ENCODE data around the gene ENAM.
"Not testable (repeated sequence)": the region's sequence is repeated elsewhere in the genome, so short reads cannot be mapped to it uniquely, and the experiment has no call there.

The ENAM gene

GRCh38 chr4:70627620-70628019, 924 bp upstream of the ENAM start:
- no peak for DNase-seq

GRCh38 chr4:70629469-70630090, 1.0 kb downstream of the ENAM start:
- no peak for DNase-seq

GRCh38 chr4:70630162-70630561, 1.6 kb downstream of the ENAM start:
- DNase-seq, result no peak

GRCh38 chr4:70632028-70632427, 3.5 kb downstream of the ENAM start:
- no peak for DNase-seq

GRCh38 chr4:70634482-70634881, 5.9 kb downstream of the ENAM start:
- no peak for DNase-seq

DNA sequence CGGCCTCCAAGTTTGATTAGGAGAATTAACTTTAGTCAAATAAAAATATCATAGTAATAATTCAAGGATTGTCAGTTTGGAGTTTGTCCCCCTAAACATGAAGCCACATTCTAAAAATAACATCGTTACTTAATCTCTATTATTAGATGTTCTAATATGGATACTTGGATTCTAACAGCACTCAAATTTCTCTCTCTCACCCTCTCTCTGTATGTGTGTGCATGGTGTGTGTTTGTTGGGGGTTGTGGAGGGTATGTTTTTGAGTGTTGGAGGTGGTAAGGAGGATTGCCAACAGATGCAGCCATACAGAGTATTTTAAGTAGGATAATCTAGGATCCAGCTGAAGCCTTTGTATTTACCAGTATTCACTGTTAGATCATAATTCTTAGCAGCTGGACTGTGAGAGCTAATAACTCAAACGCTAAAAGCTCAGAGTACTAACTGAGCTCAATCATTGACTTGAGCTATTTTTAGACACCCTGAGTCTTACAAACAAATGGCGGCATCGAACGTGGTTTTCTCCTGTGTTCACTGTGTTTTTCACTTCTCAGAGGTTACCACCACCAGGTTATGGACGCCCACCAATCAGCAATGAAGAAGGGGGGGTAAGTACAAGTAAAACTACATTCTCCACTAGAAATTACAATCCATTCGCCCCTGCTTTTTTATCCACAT, 8.8 kb downstream of the ENAM start:
- peak; percentile 25 for DNase-seq

GRCh38 chr4:70640192-70640591, 11.6 kb downstream of the ENAM start:
- no peak for DNase-seq

GRCh38 chr4:70650741-70651140, 22.2 kb downstream of the ENAM start:
- not testable (repeated sequence) for DNase-seq

DNA sequence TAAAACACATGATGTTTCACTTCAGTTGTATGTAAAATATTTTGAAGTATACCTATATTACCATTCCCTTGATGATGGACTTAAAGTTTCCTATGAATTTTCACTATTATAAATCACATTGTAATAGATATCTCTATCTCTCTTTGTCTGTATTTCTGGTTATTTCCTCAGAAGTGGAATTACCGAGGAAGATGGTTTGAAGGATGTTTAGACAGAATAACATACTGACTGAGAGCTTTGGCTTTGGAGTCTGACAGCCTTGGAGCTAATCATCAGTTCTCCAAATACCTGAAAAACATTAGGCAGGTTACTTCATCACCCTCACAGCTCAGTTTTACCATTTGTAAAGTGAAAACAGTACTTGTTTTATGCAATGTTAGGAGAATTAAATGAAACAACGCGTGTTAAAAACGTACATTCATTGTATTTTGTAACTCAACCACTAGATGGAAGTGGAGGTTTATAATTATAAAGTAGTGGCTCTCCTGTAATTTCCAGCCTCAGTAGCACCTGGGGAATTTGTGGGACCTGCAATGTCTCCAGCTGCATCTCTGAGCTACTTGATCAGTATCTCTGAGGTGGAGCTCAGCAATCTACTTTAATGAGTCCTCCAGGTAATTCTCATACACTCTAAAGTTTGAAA, 23.4 kb downstream of the ENAM start:
- no peak for DNase-seq

DNA sequence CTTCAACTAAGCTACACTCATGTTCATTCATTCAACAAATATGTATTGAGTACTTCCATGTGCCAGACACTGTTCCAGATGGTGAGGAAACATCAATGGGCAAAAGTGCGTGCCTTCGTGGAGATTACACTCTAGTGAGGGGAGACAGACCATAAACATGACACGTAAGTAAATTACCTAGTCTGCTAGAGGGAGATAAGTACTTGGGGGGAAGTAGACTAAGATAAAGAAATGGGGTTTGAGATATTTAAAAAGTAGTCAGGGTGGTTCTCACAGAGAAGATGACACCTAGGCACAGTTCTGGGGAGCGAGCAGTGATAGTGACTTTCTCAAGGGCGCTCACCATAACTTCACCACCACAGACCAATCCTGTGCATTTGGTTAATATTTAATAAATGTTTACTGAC, 26.1 kb downstream of the ENAM start:
- no peak for DNase-seq

GRCh38 chr4:70657326-70657725, 28.8 kb downstream of the ENAM start:
- DNase-seq, result no peak

- DNase-seq, result no peak
Observed at GRCh38 chr4:70658418-70658817, 29.9 kb downstream of the ENAM start.

DNA sequence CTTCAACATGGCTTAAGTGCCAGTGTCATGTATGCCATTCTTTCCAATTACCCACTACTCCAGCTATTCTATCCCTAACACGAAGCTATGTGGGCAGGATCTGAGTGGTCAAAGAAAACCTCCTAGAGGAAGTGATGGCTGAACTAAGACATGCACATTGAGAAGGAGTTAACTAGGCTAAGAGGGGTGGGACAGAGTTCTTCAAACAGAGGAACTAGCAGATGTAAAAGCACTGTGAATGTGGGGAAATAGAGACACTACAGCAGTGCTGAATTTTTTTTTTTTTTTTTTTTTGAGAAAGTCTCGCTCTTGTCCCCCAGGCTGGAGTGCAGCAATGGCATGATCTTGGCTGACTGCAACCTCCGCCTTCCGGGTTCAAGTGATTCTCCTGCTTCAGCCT, 31.6 kb downstream of the ENAM start:
- DNase-seq, result no peak

- not testable (repeated sequence) for DNase-seq
Observed at GRCh38 chr4:70661309-70661922, 32.9 kb downstream of the ENAM start.

DNA sequence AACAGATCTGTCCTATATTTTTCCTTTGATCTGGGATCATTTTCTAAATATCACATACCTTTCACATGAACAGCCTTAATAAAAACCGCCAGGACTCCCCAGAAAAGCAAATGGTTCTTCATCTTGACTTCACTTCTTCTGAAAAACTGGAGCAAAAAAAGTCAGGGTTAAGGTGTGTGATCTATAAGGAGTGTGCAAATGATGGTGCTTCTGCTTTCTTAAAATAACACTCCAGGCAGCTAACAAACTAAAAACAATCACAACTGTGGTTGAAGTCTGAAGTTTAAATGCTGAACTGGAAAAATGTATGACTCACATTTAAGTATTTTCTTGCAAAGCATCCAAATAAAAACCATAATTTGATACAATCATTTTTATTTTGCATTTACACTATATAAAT, 37.8 kb downstream of the ENAM start, which contains the start of gene JCHAIN:
JCHAIN (minus strand) TSS at position 140 of the 400 bp plus-strand sequence; CDS start at position 122, 18 bp downstream.
- no peak for DNase-seq

DNA sequence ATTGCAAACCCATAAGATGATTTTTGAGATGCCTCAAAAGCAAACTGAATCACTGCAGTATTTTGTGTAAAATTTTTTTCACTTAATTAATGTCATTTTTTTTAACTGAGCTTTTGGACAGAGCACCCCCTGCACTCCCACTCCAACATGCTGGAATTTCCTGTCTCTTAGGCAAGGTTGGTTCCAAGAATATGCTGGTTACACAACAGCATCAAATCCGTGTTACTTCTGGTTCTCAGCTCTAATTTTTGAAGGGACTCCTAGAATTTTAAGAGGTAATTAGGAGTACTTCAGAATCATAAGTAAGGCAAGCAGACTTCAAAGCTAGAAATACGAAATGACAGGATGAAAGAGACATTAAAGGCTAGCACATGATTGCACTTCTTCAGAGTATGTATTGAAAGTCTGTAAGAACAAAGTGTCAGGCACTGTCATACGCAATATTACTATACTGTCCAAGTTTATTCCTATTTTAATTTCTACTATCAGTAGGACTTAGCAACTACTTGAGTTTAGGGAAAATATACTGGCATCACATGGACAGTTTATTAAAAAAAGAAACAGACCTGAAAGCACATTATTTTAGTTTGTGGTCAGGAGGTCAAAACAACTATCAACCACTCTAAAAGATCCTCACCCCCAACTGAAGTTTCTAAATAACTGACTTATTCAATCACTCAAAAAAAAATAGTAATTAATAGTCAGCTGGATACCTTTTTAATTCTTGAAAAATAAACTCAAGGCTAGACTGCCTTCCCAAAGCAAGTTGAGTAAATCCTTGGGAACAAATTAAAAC, 39.4 kb downstream of the ENAM start:
- DNase-seq, result no peak

- DNase-seq, result no peak
Observed at GRCh38 chr4:70670332-70671014, 41.9 kb downstream of the ENAM start.

- DNase-seq, result no peak
Observed at GRCh38 chr4:70671091-70671490, 42.5 kb downstream of the ENAM start.

GRCh38 chr4:70674191-70674590, 45.6 kb downstream of the ENAM start:
- no peak for DNase-seq

DNA sequence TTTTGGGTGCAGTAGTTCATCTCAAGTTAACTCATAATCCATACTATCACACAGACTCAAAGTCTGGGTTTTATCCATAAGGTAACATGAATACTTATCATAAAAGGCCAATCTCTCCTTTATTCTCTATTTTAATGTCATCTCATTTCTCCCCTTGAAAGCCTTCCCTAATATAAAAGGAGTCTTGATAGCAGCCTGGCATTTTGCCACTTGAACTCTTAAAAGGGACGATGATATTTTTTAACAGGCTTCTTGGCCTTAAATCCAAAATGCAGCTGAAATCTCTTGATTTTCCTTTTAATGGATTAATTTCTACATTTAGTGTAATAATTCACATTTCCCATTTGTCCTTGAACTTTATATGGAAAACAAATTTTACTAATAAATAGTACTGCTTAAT, 46.2 kb downstream of the ENAM start:
- DNase-seq, result no peak

- no peak for DNase-seq
Observed at GRCh38 chr4:70676554-70677090, 48.1 kb downstream of the ENAM start.

- DNase-seq, result no peak
Observed at GRCh38 chr4:70678383-70678999, 49.9 kb downstream of the ENAM start.

Data from NCI-H510A (cell line).